GM12878 (cell line): Measurements from ENCODE around the gene KLC4. TPM values are rescaled to one million over a fixed set of nuclear protein-coding genes. Genes with fewer than 3 reads are reported as not detected.

Source experiments
- BACH1 ChIP-seq: fragments of 450-650 bp; IDR thresholded peaks from 2 replicates; pipeline ENCODE4 v1.6.1; 2017; ENCODE audit warnings: mild to moderate bottlenecking, borderline replicate concordance
- BCL3 ChIP-seq: IDR thresholded peaks from 2 replicates; pipeline ENCODE4 v1.6.1; 2011; ENCODE audit warnings: borderline replicate concordance, low read depth, mild to moderate bottlenecking, moderate library complexity, low read length; ENCODE audit not compliant: insufficient read depth, poor library complexity, severe bottlenecking
- CEBPZ ChIP-seq: fragments of 150-350 bp; IDR thresholded peaks from 2 replicates; pipeline ENCODE4 v1.6.1; 2016; ENCODE audit warnings: low read depth, low read length
- E2F8 ChIP-seq: fragments of 450-650 bp; IDR thresholded peaks from 2 replicates; pipeline ENCODE4 v1.6.1; 2018; ENCODE audit warnings: mild to moderate bottlenecking, low read depth, moderate library complexity; ENCODE audit not compliant: partially characterized antibody
- EGR1 ChIP-seq, 2 experiments: IDR thresholded peaks; 1 replicate in 1 of 2; 2 replicates in 1 of 2; pipeline ENCODE4 v1.6.1; 2011 to 2012; ENCODE audit warnings: low read depth in 2 of 2, low read length in 2 of 2, borderline replicate concordance in 1 of 2, mild to moderate bottlenecking in 1 of 2, moderate library complexity in 1 of 2
- ELK1 ChIP-seq: IDR thresholded peaks from 2 replicates; pipeline ENCODE4 v1.6.1; 2012; ENCODE audit warnings: low read depth, low read length, improper control_type of control experiment
- FOS ChIP-seq: IDR thresholded peaks from 3 replicates; pipeline ENCODE4 v1.6.1; 2011; ENCODE audit warnings: borderline replicate concordance; ENCODE audit not compliant: insufficient read length; ENCODE audit errors: extremely low read depth
- HDGF ChIP-seq: fragments of 450-650 bp; IDR thresholded peaks from 2 replicates; pipeline ENCODE4 v1.6.1; 2016; ENCODE audit warnings: antibody characterized with exemption
- RELA ChIP-seq: fragments of 450-650 bp; IDR thresholded peaks from 2 replicates; pipeline ENCODE4 v1.8.0; 2014; ENCODE audit warnings: borderline replicate concordance; ENCODE audit not compliant: partially characterized antibody
- SMAD1 ChIP-seq: fragments of 450-650 bp; IDR thresholded peaks from 2 replicates; pipeline ENCODE4 v1.6.1; 2018; ENCODE audit warnings: mild to moderate bottlenecking, low read depth; ENCODE audit not compliant: partially characterized antibody
- SMARCA5 ChIP-seq: fragments of 450-650 bp; IDR thresholded peaks from 2 replicates; pipeline ENCODE4 v1.6.1; 2017; ENCODE audit warnings: mild to moderate bottlenecking
- TCF3 ChIP-seq: IDR thresholded peaks from 2 replicates; pipeline ENCODE4 v1.6.1; 2012; ENCODE audit warnings: low read depth, mild to moderate bottlenecking, low read length, borderline replicate concordance; ENCODE audit not compliant: insufficient read depth
- ZBTB4 ChIP-seq: fragments of 450-650 bp; formaldehyde crosslinking; IDR thresholded peaks from 2 replicates; pipeline ENCODE4 v1.4.0; 2022; ENCODE audit warnings: mild to moderate bottlenecking, moderate library complexity
- ZNF217 ChIP-seq: fragments of 450-650 bp; IDR thresholded peaks from 2 replicates; pipeline ENCODE4 v1.6.1; 2017; ENCODE audit warnings: antibody characterized with exemption, mild to moderate bottlenecking
- polyA plus RNA-seq, 11 experiments: library from polyadenylated mRNA; depleted of rRNA in 4 of 11; unstranded in 6 of 11; stranded (reverse) in 5 of 11; fragments of >200 nt; fragmentation: Nextera tagmentation in 4 of 11; fragmentation: Illumina TruSeq in 1 of 11; extraction: Ambion mirVana in 4 of 11; extraction: Trizol in 1 of 11; gene quantifications; 1 replicate in 1 of 11; 2 replicates in 10 of 11; pipeline versions ENCODE4 v1.2.1 to v1.2.3, GENCODE V29; 2011 to 2016; ENCODE audit warnings: inconsistent platforms in 2 of 11, missing spikeins in 2 of 11, low read depth in 1 of 11
- total RNA-seq, 4 experiments: library from RNA; depleted of rRNA in 3 of 4; stranded (reverse); fragments of >200 nt in 3 of 4; fragmentation: Illumina TruSeq in 1 of 4; extraction: Trizol in 1 of 4; gene quantifications; 2 replicates each; pipeline versions ENCODE4 v1.2.1 to v1.2.3, GENCODE V29; 2013 to 2021
- TF ChIP-seq, protein P1 (sequence below): IDR thresholded peaks from 2 replicates; pipeline ENCODE4 v1.6.1; 2012; ENCODE audit warnings: low read length, inconsistent platforms

Gene KLC4
- total and polyA plus RNA-seq, 10 of the 15 experiments (the other 5 are each of a cell fraction or from before 2014, with no cell fraction given) = 0.90 to 13.4 (median 6.9) TPM

DNA sequence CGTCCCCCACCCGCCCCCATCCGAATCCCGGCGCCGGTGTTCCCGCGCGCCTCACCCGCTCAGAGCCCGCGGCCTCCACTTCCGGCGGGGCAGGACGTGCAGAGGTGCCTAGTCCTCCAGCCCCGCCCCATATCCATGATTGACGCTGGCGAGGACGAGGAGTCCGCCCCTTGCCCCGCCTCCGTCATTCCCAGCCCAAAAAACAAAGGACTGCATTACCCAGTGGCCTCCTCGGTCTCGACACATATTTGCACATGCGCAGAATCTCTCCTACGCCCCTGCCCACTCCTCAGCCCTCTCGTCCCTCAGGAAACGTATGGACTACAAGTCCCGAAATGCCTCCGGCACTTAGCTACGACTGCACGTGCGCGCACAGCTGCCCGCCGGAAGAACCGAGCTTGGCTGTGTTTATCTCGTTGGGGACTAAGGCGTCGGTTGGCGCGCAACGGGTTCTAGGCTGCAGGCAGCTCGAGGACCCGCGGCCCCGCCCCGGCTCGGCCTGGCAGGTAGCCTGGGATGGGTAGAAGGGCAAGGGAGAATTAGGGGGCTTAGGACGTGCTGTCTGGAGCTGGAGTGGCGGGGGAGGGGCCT is 45.5 kb upstream of the KLC4 start, which contains the start of the genes KLHDC3 and MEA1 (continued):
- TF ChIP-seq BCL3 (no peak), FOS (no peak), SMARCA5 (no peak), RELA (no peak), HDGF (peak; percentile 93), EGR1 (IDR thresholded peaks at IDR 0.05; ENCODE audit: borderline replicate concordance in 1 of 2, low read depth in 2 of 2, low read length in 2 of 2) (peak in 1 of 2 experiments; percentile 1; a peak in 1 of 3 replicates), CEBPZ (no peak), ZNF217 (no peak), SMAD1 (no peak), ZBTB4 (CRISPR knock-in tag) (no peak), BACH1 (no peak; the same call in 1 of the 2 replicates), E2F8 (peak; percentile 15), ELK1 (peak; percentile 82), TCF3 (peak; percentile 56; the same call in 1 of the 2 replicates)
- TF ChIP-seq, protein P1, sequence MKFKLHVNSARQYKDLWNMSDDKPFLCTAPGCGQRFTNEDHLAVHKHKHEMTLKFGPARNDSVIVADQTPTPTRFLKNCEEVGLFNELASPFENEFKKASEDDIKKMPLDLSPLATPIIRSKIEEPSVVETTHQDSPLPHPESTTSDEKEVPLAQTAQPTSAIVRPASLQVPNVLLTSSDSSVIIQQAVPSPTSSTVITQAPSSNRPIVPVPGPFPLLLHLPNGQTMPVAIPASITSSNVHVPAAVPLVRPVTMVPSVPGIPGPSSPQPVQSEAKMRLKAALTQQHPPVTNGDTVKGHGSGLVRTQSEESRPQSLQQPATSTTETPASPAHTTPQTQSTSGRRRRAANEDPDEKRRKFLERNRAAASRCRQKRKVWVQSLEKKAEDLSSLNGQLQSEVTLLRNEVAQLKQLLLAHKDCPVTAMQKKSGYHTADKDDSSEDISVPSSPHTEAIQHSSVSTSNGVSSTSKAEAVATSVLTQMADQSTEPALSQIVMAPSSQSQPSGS = no peak
